T1000 (cell line): Measurements from ENCODE around the gene ALK.

ENCODE experiments used
- DNase-seq: peaks from one replicate; lab custom pipeline; 2025; ENCODE audit warnings: mixed read lengths; lab: John Stamatoyannopoulos, UW

ALK gene

GRCh38 chr2:29787473-29788465 lies 133.6 kb downstream of the ALK start:
- no peak for DNase-seq

GRCh38 chr2:29786361-29786760 lies 135.0 kb downstream of the ALK start:
- DNase-seq = no peak

- DNase-seq = no peak
These were observed 137.7 kb downstream of the ALK start for GRCh38 chr2:29783666-29784065.

- no peak for DNase-seq
These were observed 138.6 kb downstream of the ALK start for GRCh38 chr2:29782549-29783458.

- DNase-seq = no peak
These were observed 139.3 kb downstream of the ALK start for GRCh38 chr2:29782087-29782486.

GRCh38 chr2:29780906-29781305 lies 140.5 kb downstream of the ALK start:
- no peak for DNase-seq

- no peak for DNase-seq
These were observed 144.2 kb downstream of the ALK start for GRCh38 chr2:29777161-29777560.

- DNase-seq = no peak
These were observed 145.0 kb downstream of the ALK start for GRCh38 chr2:29776406-29776805.

- DNase-seq = no peak
These were observed 145.4 kb downstream of the ALK start for GRCh38 chr2:29775937-29776336.

- no peak for DNase-seq
These were observed 146.8 kb downstream of the ALK start for GRCh38 chr2:29774624-29775023.

GRCh38 chr2:29770846-29771245 lies 150.5 kb downstream of the ALK start:
- no peak for DNase-seq

- no peak for DNase-seq
These were observed 151.5 kb downstream of the ALK start for GRCh38 chr2:29769847-29770246.

GRCh38 chr2:29767606-29768335 lies 153.6 kb downstream of the ALK start:
- DNase-seq = no peak

GRCh38 chr2:29766191-29766590 lies 155.2 kb downstream of the ALK start:
- DNase-seq = no peak

GRCh38 chr2:29765721-29766120 lies 155.7 kb downstream of the ALK start:
- DNase-seq = no peak

- no peak for DNase-seq
These were observed 158.0 kb downstream of the ALK start for GRCh38 chr2:29763371-29763770.

- DNase-seq = no peak
These were observed 159.1 kb downstream of the ALK start for GRCh38 chr2:29762239-29762638.

- no peak for DNase-seq
These were observed 160.1 kb downstream of the ALK start for GRCh38 chr2:29761278-29761677.

GRCh38 chr2:29760008-29760407 lies 161.4 kb downstream of the ALK start:
- no peak for DNase-seq

GRCh38 chr2:29759360-29759759 lies 162.0 kb downstream of the ALK start:
- no peak for DNase-seq

GRCh38 chr2:29755829-29756228 lies 165.6 kb downstream of the ALK start:
- DNase-seq = no peak

- no peak for DNase-seq
These were observed 166.2 kb downstream of the ALK start for GRCh38 chr2:29755233-29755632.
